SK-N-SH (cell line): Measurements from ENCODE around the gene IDH3G. TPM values are rescaled to one million over a fixed set of nuclear protein-coding genes. Genes with fewer than 3 reads are reported as not detected.

Experiments used
- CTCF ChIA-PET: fragments of 300-600, 350-600 bp; formaldehyde crosslinking; extraction: SDS; loops from one replicate; lab custom pipeline; 2021; lab: Yijun Ruan, JAX
- POLR2A ChIA-PET: fragments of 350-600 bp; sonication (Branson Sonifier 250); formaldehyde crosslinking; extraction: SDS; loops from one replicate; lab custom pipeline; 2020; ENCODE audit warnings: antibody characterized with exemption, inconsistent platforms; lab: Yijun Ruan, JAX
- DNase-seq: peaks from one replicate; pipeline ENCODE4 v3.0.0; 2012
- H2AFZ ChIP-seq: fragments of 200-600 bp; sonication (generic); 2 replicates; pipeline ENCODE4 v1.8.1; 2016; ENCODE audit warnings: antibody characterized with exemption, mild to moderate bottlenecking, low read depth
- H3F3A ChIP-seq: fragments of 200-600 bp; sonication (generic); replicated peaks from 2 replicates; pipeline ENCODE3; 2016; ENCODE audit warnings: antibody characterized with exemption, mild to moderate bottlenecking; ENCODE audit not compliant: insufficient read depth
- H3K27ac ChIP-seq, 2 experiments: fragments of 200-500 bp in 1 of 2; fragments of 200-600 bp in 1 of 2; sonication (Bioruptor generic) in 1 of 2; sonication (generic), shearing (Covaris generic) in 1 of 2; 2 replicates each; pipeline versions ENCODE4 v1.5.1 to v1.6.1; 2014 to 2016; ENCODE audit warnings: low read depth in 2 of 2, inconsistent platforms in 1 of 2, low read length in 1 of 2, mild to moderate bottlenecking in 1 of 2, mixed read lengths in 1 of 2
- H3K27me3 ChIP-seq: fragments of 200-600 bp; sonication (generic), shearing (Covaris generic); 2 replicates; pipeline ENCODE4 v1.6.1; 2016; ENCODE audit warnings: mixed run types; ENCODE audit not compliant: insufficient read depth
- H3K36me3 ChIP-seq, 2 experiments: fragments of 200-500 bp in 1 of 2; fragments of 200-600 bp in 1 of 2; sonication (Bioruptor generic) in 1 of 2; sonication (generic) in 1 of 2; replicated peaks in 1 of 2; 2 replicates each; pipeline versions ENCODE3 to v1.5.1; 2014 to 2016; ENCODE audit warnings: low read length in 1 of 2, mild to moderate bottlenecking in 1 of 2; ENCODE audit not compliant: insufficient read depth in 2 of 2, control insufficient read depth in 1 of 2
- H3K4me1 ChIP-seq, 2 experiments: fragments of 200-500 bp in 1 of 2; fragments of 200-600 bp in 1 of 2; sonication (Bioruptor generic) in 1 of 2; sonication (generic), shearing (Covaris generic) in 1 of 2; 2 replicates each; pipeline versions ENCODE4 v1.5.1 to v1.6.1; 2014 to 2016; ENCODE audit warnings: low read depth in 1 of 2, low read length in 1 of 2, mixed run types in 1 of 2; ENCODE audit not compliant: insufficient read depth in 2 of 2, control insufficient read depth in 1 of 2
- H3K4me2 ChIP-seq: fragments of 200-600 bp; sonication (generic), shearing (Covaris generic); 2 replicates; pipeline ENCODE4 v1.6.1; 2017; ENCODE audit warnings: mixed run types
- H3K4me3 ChIP-seq, 2 experiments: fragments of 200-500 bp in 1 of 2; fragments of 200-600 bp in 1 of 2; sonication (Bioruptor generic) in 1 of 2; sonication (generic), shearing (Covaris generic) in 1 of 2; 2 replicates each; pipeline versions ENCODE4 v1.5.1 to v1.8.1; 2014 to 2016; ENCODE audit warnings: low read depth in 2 of 2, inconsistent platforms in 1 of 2, low read length in 1 of 2, mild to moderate bottlenecking in 1 of 2, mixed read lengths in 1 of 2, moderate library complexity in 1 of 2
- H3K79me2 ChIP-seq: fragments of 200-600 bp; sonication (generic); 2 replicates; pipeline ENCODE4 v1.8.1; 2017; ENCODE audit warnings: mild to moderate bottlenecking; ENCODE audit not compliant: insufficient read depth
- H3K9ac ChIP-seq: fragments of 200-600 bp; sonication (generic); 2 replicates; pipeline ENCODE4 v1.6.1; 2017; ENCODE audit warnings: mixed run types
- H3K9me2 ChIP-seq: fragments of 200-600 bp; sonication (generic); 2 replicates; pipeline ENCODE4 v1.6.1; 2017; ENCODE audit warnings: mixed run types
- H3K9me3 ChIP-seq: fragments of 200-600 bp; sonication (generic); 2 replicates; pipeline ENCODE4 v1.6.1; 2017; ENCODE audit warnings: mixed run types, mild to moderate bottlenecking, moderate library complexity
- H4K20me1 ChIP-seq: fragments of 200-600 bp; sonication (generic); 2 replicates; pipeline ENCODE4 v1.6.1; 2017; ENCODE audit warnings: mild to moderate bottlenecking, mixed run types; ENCODE audit not compliant: insufficient read depth
- CHD2 ChIP-seq: fragments of 150-350 bp; IDR thresholded peaks from 2 replicates; pipeline ENCODE4 v1.6.1; 2018; ENCODE audit warnings: low read length; ENCODE audit not compliant: partially characterized antibody
- ELF1 ChIP-seq: IDR thresholded peaks from 2 replicates; pipeline ENCODE4 v1.4.0; 2012
- FOXJ3 ChIP-seq: sonication (generic); formaldehyde crosslinking; IDR thresholded peaks from 2 replicates; pipeline ENCODE4 v1.5.1; 2020; ENCODE audit warnings: mild to moderate bottlenecking, missing genetic modification reagents
- FOXM1 ChIP-seq: IDR thresholded peaks from 2 replicates; pipeline ENCODE4 v1.4.0; 2012; ENCODE audit warnings: low read depth, mild to moderate bottlenecking
- IRF3 ChIP-seq: fragments of 150-350 bp; IDR thresholded peaks from 2 replicates; pipeline ENCODE4 v1.6.1; 2016; ENCODE audit warnings: mild to moderate bottlenecking, low read depth, low read length
- JUND ChIP-seq: IDR thresholded peaks from 2 replicates; pipeline ENCODE4 v1.4.0; 2012
- MAX ChIP-seq: IDR thresholded peaks from 2 replicates; pipeline ENCODE4 v1.4.0; 2012; ENCODE audit warnings: low read depth
- NFIC ChIP-seq: IDR thresholded peaks from 2 replicates; pipeline ENCODE4 v1.4.0; 2012; ENCODE audit warnings: borderline replicate concordance
- NRF1 ChIP-seq: IDR thresholded peaks from 2 replicates; pipeline ENCODE4 v1.6.1; 2012; ENCODE audit warnings: low read depth, mild to moderate bottlenecking, low read length
- POLR2AphosphoS5 ChIP-seq: IDR thresholded peaks from 2 replicates; pipeline ENCODE4 v1.6.1; 2012; ENCODE audit warnings: low read depth, low read length
- RAD21 ChIP-seq: IDR thresholded peaks from 2 replicates; pipeline ENCODE4 v1.6.1; 2012; ENCODE audit warnings: mild to moderate bottlenecking, low read length
- RCOR1 ChIP-seq: fragments of 150-350 bp; IDR thresholded peaks from 2 replicates; pipeline ENCODE4 v1.6.1; 2017; ENCODE audit warnings: antibody characterized with exemption, low read length
- REST ChIP-seq: IDR thresholded peaks from 2 replicates; pipeline ENCODE4 v1.6.1; 2012; ENCODE audit warnings: mild to moderate bottlenecking, low read depth, low read length, moderate library complexity
- SIN3A ChIP-seq: IDR thresholded peaks from 2 replicates; pipeline ENCODE4 v1.6.1; 2012; ENCODE audit warnings: low read depth, mild to moderate bottlenecking, low read length, moderate library complexity, borderline replicate concordance
- SMC3 ChIP-seq: IDR thresholded peaks from 2 replicates; pipeline ENCODE4 v1.6.1; 2012; ENCODE audit warnings: low read depth, low read length, improper control_type of control experiment
- TCF12 ChIP-seq: IDR thresholded peaks from 2 replicates; pipeline ENCODE4 v1.4.0; 2012
- USF1 ChIP-seq: IDR thresholded peaks from 2 replicates; pipeline ENCODE4 v1.4.0; 2012; ENCODE audit warnings: low read depth, borderline replicate concordance
- WGBS: methylation state at CpG from one replicate; pipeline ENCODE4 v1.1.6; 2017; ENCODE audit warnings: low lambda C conversion rate; 5-methylcytosine and 5-hydroxymethylcytosine counted together
- polyA plus RNA-seq, 3 experiments: library from polyadenylated mRNA; depleted of rRNA; stranded (reverse); fragments of >200 nt; gene quantifications; 2 replicates each; pipeline ENCODE4 v1.2.3, GENCODE V29; 2012
- TF ChIP-seq, protein P1 (sequence below): fragments of 150-350 bp; IDR thresholded peaks from 2 replicates; pipeline ENCODE4 v1.6.1; 2017; ENCODE audit warnings: antibody characterized with exemption, low read length, low read depth, borderline replicate concordance

Gene IDH3G
- polyA plus RNA-seq, 1 of the 3 experiments (the other 2 are of a cell fraction) = 107 TPM

DNA sequence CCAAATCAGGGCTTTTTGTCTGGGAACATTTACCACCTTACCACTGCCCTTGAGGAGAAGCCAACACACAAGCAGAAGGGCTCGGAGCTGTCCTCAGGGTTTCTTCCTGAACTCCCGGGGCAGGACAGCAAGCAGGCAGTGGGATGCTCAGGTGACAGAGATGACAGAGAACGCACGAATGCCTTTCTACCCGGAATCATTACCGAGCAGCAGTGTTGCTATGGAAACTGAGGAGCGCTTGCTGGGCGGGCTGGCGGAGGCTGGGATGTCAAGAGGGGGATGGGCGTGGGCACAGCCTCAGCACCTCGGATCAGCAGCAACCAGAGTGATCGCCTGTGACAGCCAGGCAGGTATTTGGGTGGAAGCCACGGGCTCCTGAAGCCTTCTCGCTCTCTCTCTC lies 18.0 kb upstream of the IDH3G start:
- Histone ChIP-seq H3K79me2 (no peaks in the 10 kb centered on the region), H3K9ac (no peak overlapping the region), H3K4me1 (peaks cover 0 to 8% of the 10 kb centered on the region in 2 experiments; a peak in 1 of 4 replicates), H3K9me3 (no peaks in the 10 kb centered on the region), H3K27ac (no peak overlapping the region), H3K4me3 (no peak overlapping the region), H4K20me1 (no peaks in the 10 kb centered on the region), H3K27me3 (peaks cover 22% of the 10 kb centered on the region; the same call in 1 of the 2 replicates), H3F3A (no peaks in the 10 kb centered on the region), H3K4me2 (no peak overlapping the region), H3K36me3 (no peaks in the 10 kb centered on the region), H3K9me2 (no peaks in the 10 kb centered on the region), H2AFZ (no peak overlapping the region)
- no peak for DNase-seq
- POLR2A ChIA-PET = no interaction called here
- CTCF ChIA-PET = interaction anchor here (1.1 kb wide), 1 partner anchor 49 kb away, joined by 4 read pairs; no protein-coding TSS in a partner anchor
- TF ChIP-seq NRF1 = no peak
- no peak for TF ChIP-seq FOXM1
- TF ChIP-seq POLR2AphosphoS5 = no peak
- TF ChIP-seq MAX = no peak
- TF ChIP-seq RAD21 = no peak
- TF ChIP-seq SMC3 = no peak
- TF ChIP-seq USF1 = no peak
- TF ChIP-seq ELF1 = no peak
- TF ChIP-seq JUND = no peak
- TF ChIP-seq CHD2 = no peak
- TF ChIP-seq RCOR1 = no peak
- no peak for TF ChIP-seq NFIC
- TF ChIP-seq REST = no peak
- no peak for TF ChIP-seq FOXJ3 (CRISPR knock-in tag)
- TF ChIP-seq, protein P1, sequence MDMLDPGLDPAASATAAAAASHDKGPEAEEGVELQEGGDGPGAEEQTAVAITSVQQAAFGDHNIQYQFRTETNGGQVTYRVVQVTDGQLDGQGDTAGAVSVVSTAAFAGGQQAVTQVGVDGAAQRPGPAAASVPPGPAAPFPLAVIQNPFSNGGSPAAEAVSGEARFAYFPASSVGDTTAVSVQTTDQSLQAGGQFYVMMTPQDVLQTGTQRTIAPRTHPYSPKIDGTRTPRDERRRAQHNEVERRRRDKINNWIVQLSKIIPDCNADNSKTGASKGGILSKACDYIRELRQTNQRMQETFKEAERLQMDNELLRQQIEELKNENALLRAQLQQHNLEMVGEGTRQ = no peak
- no peak for TF ChIP-seq IRF3
- TF ChIP-seq SIN3A = no peak
- TF ChIP-seq TCF12 = no peak
- 49% methylated on average over 10 of the region's 14 CpGs for WGBS
